Esophagus muscularis mucosa (tissue), 4 donors: ENCODE data around the gene FERMT1. TPM values are rescaled to one million over a fixed set of nuclear protein-coding genes. Genes with fewer than 3 reads are reported as not detected.

ENCODE experiments used
- DNase-seq: peaks from one replicate; pipeline ENCODE4 v3.0.0-alpha.2; 2017; ENCODE audit errors: extremely low spot score
- H3K27ac ChIP-seq, 4 donors: fragments of 200-600 bp; sonication (generic); replicated peaks in 1 of 4; 1 replicate in 3 of 4; 2 replicates in 1 of 4; pipeline ENCODE4 v1.5.1; 2016 to 2019; ENCODE audit warnings: mild to moderate bottlenecking in 1 of 4
- H3K27me3 ChIP-seq, 4 donors: fragments of 200-600 bp; sonication (generic); one replicate each; pipeline versions ENCODE4 v1.5.1 to v1.6.0; 2016 to 2019
- H3K36me3 ChIP-seq, 4 donors: fragments of 200-600 bp; sonication (generic); one replicate each; pipeline ENCODE4 v1.5.1; 2016 to 2019
- H3K4me1 ChIP-seq, 4 donors: fragments of 200-600 bp; sonication (generic); one replicate each; pipeline ENCODE4 v1.5.1; 2016 to 2019
- H3K4me3 ChIP-seq, 4 donors: fragments of 200-600 bp; sonication (generic); 1 replicate in 2 of 4; 2 replicates in 2 of 4; pipeline ENCODE4 v1.5.1; 2016 to 2019; ENCODE audit warnings: mild to moderate bottlenecking in 4 of 4, moderate library complexity in 1 of 4
- H3K9me3 ChIP-seq, 4 donors: fragments of 200-600 bp; sonication (generic); 1 replicate in 3 of 4; 2 replicates in 1 of 4; pipeline ENCODE4 v1.5.1; 2016 to 2019
- CTCF ChIP-seq, 3 experiments: fragments of 200-600 bp in 2 of 3; fragments of 450-650 bp in 1 of 3; sonication (generic) in 2 of 3; IDR thresholded peaks; one replicate each; pipeline ENCODE4 v1.5.1; 2017 to 2019; ENCODE audit warnings: antibody characterized with exemption in 3 of 3, mild to moderate bottlenecking in 2 of 3, moderate library complexity in 1 of 3
- EP300 ChIP-seq: sonication (generic); formaldehyde crosslinking; IDR thresholded peaks from one replicate; pipeline ENCODE4 v1.6.1; 2017; ENCODE audit warnings: antibody characterized with exemption
- POLR2A ChIP-seq: fragments of 450-650 bp; IDR thresholded peaks from one replicate; pipeline ENCODE4 v1.6.1; 2017; ENCODE audit warnings: antibody characterized with exemption, moderate library complexity, mild to moderate bottlenecking, low read depth
- POLR2AphosphoS5 ChIP-seq, 2 donors: sonication (generic); formaldehyde crosslinking; IDR thresholded peaks; one replicate each; pipeline ENCODE4 v1.6.1; 2017; ENCODE audit warnings: antibody characterized with exemption in 2 of 2
- WGBS: methylation state at CpG from one replicate; pipeline ENCODE4 v1.1.5; 2018; 5-methylcytosine and 5-hydroxymethylcytosine counted together
- intact Hi-C: fragments of 100-400 bp; cut with DNase I; formaldehyde crosslinking; loops from one replicate; pipeline ENCODE4 v1.15.1; 2023
- total RNA-seq, 4 donors: library from RNA; depleted of rRNA; stranded (reverse); fragments of >200 nt; gene quantifications; one replicate each; pipeline versions ENCODE4 v1.1.0 to v1.2.1, GENCODE V29; 2016

FERMT1 gene
- total RNA-seq, 4 donors from 2014 or later = 0.32 to 0.42 (median 0.34) TPM

GRCh38 chr20:6091661-6092060 lies 31.2 kb downstream of the FERMT1 start:
- intact Hi-C loops = no loop called here
- H3K27me3 ChIP-seq = no peaks in the 10 kb centered on the region
- H3K4me3 ChIP-seq = no peak overlapping the region
- no peaks in the 10 kb centered on the region for H3K4me1 ChIP-seq
- H3K9me3 ChIP-seq = no peaks in the 10 kb centered on the region
- peaks cover 0 to 3% (median 0%) of the 10 kb centered on the region in 4 donors for H3K36me3 ChIP-seq
- TF ChIP-seq EP300 (no peak), POLR2AphosphoS5 (IDR thresholded peaks at IDR 0.05) (no peak), CTCF (IDR thresholded peaks at IDR 0.05) (no peak), POLR2A (no peak)
- no peak for DNase-seq
- H3K27ac ChIP-seq = no peak overlapping the region
- WGBS = 70% methylated on average over 8 of the region's 8 CpGs

GRCh38 chr20:6086868-6087267 lies 36.0 kb downstream of the FERMT1 start:
- Histone ChIP-seq H3K4me1 (no peaks in the 10 kb centered on the region), H3K36me3 (no peaks in the 10 kb centered on the region), H3K9me3 (no peaks in the 10 kb centered on the region), H3K4me3 (no peak overlapping the region), H3K27ac (no peak overlapping the region), H3K27me3 (peaks cover 0 to 7% (median 0%) of the 10 kb centered on the region in 4 donors)
- no peak for TF ChIP-seq CTCF (IDR thresholded peaks at IDR 0.05)
- no peak for TF ChIP-seq POLR2AphosphoS5 (IDR thresholded peaks at IDR 0.05)
- no peak for TF ChIP-seq EP300
- TF ChIP-seq POLR2A = no peak
- no peak for DNase-seq
- intact Hi-C loops = no loop called here
- WGBS = 78% methylated on average over 2 of the region's 2 CpGs

GRCh38 chr20:6083926-6084325 lies 38.9 kb downstream of the FERMT1 start:
- peaks cover 0 to 7% (median 0%) of the 10 kb centered on the region in 4 donors for H3K27me3 ChIP-seq

GRCh38 chr20:6081236-6081635 lies 41.6 kb downstream of the FERMT1 start:
- H3K36me3 ChIP-seq = no peaks in the 10 kb centered on the region
- peaks cover 0 to 7% (median 0%) of the 10 kb centered on the region in 4 donors for H3K27me3 ChIP-seq
- TF ChIP-seq POLR2A = no peak
- no peaks in the 10 kb centered on the region for H3K9me3 ChIP-seq
- no peak overlapping the region for H3K4me3 ChIP-seq
- intact Hi-C loops = no loop called here
- H3K27ac ChIP-seq = no peak overlapping the region
- DNase-seq = no peak
- H3K4me1 ChIP-seq = no peaks in the 10 kb centered on the region
- WGBS = 63% methylated on average over 2 of the region's 2 CpGs

More at GRCh38 chr20:6083926-6084325, 38.9 kb downstream of the FERMT1 start:
- Histone ChIP-seq H3K4me3 (no peak overlapping the region), H3K36me3 (no peaks in the 10 kb centered on the region), H3K9me3 (no peaks in the 10 kb centered on the region), H3K4me1 (no peaks in the 10 kb centered on the region), H3K27ac (no peak overlapping the region)
- TF ChIP-seq POLR2A (no peak), CTCF (IDR thresholded peaks at IDR 0.05) (no peak), EP300 (no peak), POLR2AphosphoS5 (IDR thresholded peaks at IDR 0.05) (no peak)
- intact Hi-C loops = no loop called here
- 75% methylated on average over 9 of the region's 9 CpGs for WGBS
- no peak for DNase-seq

GRCh38 chr20:6079016-6079415 lies 43.8 kb downstream of the FERMT1 start:
- H3K27me3 ChIP-seq = no peaks in the 10 kb centered on the region
- 40% methylated on average over 2 of the region's 2 CpGs for WGBS
- H3K9me3 ChIP-seq = no peaks in the 10 kb centered on the region
- no peaks in the 10 kb centered on the region for H3K36me3 ChIP-seq
- H3K27ac ChIP-seq = no peak overlapping the region
- TF ChIP-seq EP300 (no peak), POLR2AphosphoS5 (IDR thresholded peaks at IDR 0.05) (no peak), CTCF (IDR thresholded peaks at IDR 0.05) (no peak), POLR2A (no peak)
- intact Hi-C loops = loop anchor here (5.0 to 10.0 kb wide), 2 partner anchors 127 to 284 kb away; partner anchors contain the start of genes MCM8 and TRMT6
- DNase-seq = no peak
- H3K4me1 ChIP-seq = peaks cover 9 to 16% (median 11%) of the 10 kb centered on the region in 4 donors
- no peak overlapping the region for H3K4me3 ChIP-seq
